ENCODE measurements around the gene ST3GAL3. TPM values are rescaled to one million over a fixed set of nuclear protein-coding genes. Genes with fewer than 3 reads are reported as not detected.
A peak's percentile ranks its signal among the peaks of the same experiment; 100 is the strongest.

The ST3GAL3 gene
- total RNA-seq, 1 donor from 2014 or later: 15.2 TPM

DNA sequence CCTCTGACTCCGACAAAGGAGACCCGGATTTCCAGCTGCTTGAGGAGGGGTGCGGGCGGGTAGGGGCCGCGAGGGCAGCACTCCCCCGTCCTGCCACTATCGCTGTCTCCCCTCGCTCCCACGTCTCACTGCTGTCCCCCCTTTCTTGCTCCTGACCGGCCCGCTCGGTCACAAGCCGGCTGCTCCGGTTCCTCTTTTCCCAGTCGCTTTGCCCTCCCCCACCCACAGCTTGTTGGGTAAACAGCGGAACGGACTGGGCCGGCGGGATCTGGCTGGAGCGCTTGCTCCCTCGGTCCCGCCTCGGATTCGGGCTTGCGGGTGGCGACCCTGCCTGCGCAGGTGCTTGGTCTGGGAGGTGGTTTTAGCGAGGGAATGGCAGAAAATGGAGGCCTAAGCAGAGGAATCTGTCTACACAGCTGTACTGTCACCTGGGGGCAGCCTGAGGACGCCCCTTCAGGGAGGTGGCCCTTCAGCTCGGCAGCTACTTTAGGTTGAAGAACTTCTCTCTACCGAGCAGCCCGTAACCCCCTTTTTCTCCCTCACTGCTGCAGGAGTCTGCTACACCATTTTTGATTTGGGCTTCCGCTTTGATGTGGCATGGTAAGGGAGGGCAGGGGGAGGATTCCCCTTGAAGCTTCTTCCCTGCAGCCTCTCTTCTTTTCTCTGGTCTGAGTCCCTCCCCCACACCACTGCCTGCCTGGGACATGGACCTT lies 268.1 kb downstream of the ST3GAL3 start:
- Mint-ChIP-seq H3K4me1 (ENCODE audit: low read depth) (peaks cover 54% of the 10 kb centered on the region), H3K36me3 (ENCODE audit: low read depth) (peaks cover 17% of the 10 kb centered on the region), H3K9me3 (ENCODE audit: low read depth) (no peaks in the 10 kb centered on the region)

DNA sequence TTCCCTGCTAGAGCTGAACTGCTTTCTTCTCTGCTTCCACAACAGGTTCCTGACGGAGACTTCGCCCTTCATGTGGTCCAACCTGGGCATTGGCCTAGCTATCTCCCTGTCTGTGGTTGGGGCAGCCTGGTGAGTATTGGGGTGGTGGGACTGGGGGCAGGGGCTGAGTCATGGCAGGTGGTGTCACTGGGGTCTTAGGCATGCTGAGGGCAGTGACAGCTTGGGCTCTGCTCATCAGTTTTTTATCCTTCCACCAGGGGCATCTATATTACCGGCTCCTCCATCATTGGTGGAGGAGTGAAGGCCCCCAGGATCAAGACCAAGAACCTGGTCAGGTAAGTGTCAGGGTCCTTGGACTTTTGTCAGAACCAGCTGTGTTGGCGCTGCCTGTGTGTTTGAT lies 268.7 kb downstream of the ST3GAL3 start:
- peak; percentile 64 for DNase-seq (ENCODE audit: low spot score)
- Mint-ChIP-seq H3K27ac (ENCODE audit: unreplicated experiment) (peak overlapping the region; percentile 80), H3K9me3 (ENCODE audit: low read depth) (no peaks in the 10 kb centered on the region), H3K36me3 (ENCODE audit: low read depth) (peaks cover 20% of the 10 kb centered on the region), H3K4me1 (ENCODE audit: low read depth) (peaks cover 52% of the 10 kb centered on the region), H3K4me3 (ENCODE audit: unreplicated experiment) (peak overlapping the region; percentile 92), H3K27me3 (ENCODE audit: low read depth) (no peaks in the 10 kb centered on the region)
- no peak for TF ChIP-seq CTCF (IDR thresholded peaks at IDR 0.05)

More for the DNA sequence above, 268.1 kb downstream of the ST3GAL3 start:
- Mint-ChIP-seq H3K4me3 (ENCODE audit: unreplicated experiment) (peak overlapping the region; percentile 92), H3K27me3 (ENCODE audit: low read depth) (no peaks in the 10 kb centered on the region), H3K27ac (ENCODE audit: unreplicated experiment) (peak overlapping the region; percentile 80)
- TF ChIP-seq CTCF (IDR thresholded peaks at IDR 0.05): no peak
- peak; percentile 77 for DNase-seq (ENCODE audit: low spot score)

GRCh38 chr1:43976890-43977289 lies 269.6 kb downstream of the ST3GAL3 start:
- no peak for DNase-seq (ENCODE audit: low spot score)
- Mint-ChIP-seq H3K27me3 (ENCODE audit: low read depth) (no peaks in the 10 kb centered on the region), H3K4me3 (ENCODE audit: unreplicated experiment) (peak overlapping the region; percentile 39), H3K9me3 (ENCODE audit: low read depth) (no peaks in the 10 kb centered on the region), H3K36me3 (ENCODE audit: low read depth) (peaks cover 20% of the 10 kb centered on the region), H3K27ac (ENCODE audit: unreplicated experiment) (peak overlapping the region; percentile 27), H3K4me1 (ENCODE audit: low read depth) (peaks cover 52% of the 10 kb centered on the region)
- no peak for TF ChIP-seq CTCF (IDR thresholded peaks at IDR 0.05)

DNA sequence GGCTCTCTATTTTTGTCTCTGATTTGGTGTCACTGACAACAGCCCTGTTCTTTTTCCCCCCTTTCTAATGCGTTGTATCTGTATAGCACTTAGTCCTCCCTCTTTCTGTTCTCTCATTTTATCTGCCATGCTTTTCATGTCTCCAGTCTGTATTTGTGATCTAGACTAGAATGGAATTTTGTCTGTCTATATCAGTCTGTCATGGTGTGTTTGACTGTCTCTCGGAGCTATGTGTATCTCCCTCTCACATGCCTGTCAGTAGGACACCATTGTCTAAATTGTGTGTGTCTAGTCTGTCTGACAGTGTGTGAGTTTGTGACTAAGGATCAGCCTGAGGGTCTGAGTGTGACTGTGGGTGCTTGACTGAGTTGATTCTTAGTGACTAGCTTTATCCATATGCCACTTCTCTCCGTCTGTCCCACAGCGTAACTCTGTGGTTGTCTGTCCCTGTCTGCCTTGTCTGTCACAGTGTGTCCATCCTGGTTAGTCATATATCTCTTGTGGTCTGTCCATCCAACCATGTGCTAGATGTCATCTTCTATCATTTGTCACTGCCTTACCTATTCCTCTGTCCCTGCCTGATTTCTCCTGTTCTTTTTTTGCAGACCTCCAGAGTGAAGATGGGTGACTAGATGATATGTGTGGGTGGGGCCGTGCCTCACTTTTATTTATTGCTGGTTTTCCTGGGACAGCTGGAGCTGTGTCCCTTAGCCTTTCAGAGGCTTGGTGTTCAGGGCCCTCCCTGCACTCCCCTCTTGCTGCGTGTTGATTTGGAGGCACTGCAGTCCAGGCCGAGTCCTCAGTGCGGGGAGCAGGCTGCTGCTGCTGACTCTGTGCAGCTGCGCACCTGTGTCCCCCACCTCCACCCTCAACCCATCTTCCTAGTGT lies 270.3 kb downstream of the ST3GAL3 start:
- Mint-ChIP-seq H3K4me1 (ENCODE audit: low read depth) (peaks cover 55% of the 10 kb centered on the region), H3K9me3 (ENCODE audit: low read depth) (no peaks in the 10 kb centered on the region)

More for the DNA sequence above, 270.3 kb downstream of the ST3GAL3 start:
- DNase-seq (ENCODE audit: low spot score): no peak
- no peak for TF ChIP-seq CTCF (IDR thresholded peaks at IDR 0.05)
- H3K27me3 Mint-ChIP-seq (ENCODE audit: low read depth): no peaks in the 10 kb centered on the region
- peak overlapping the region; percentile 80 for H3K27ac Mint-ChIP-seq (ENCODE audit: unreplicated experiment)
- H3K4me3 Mint-ChIP-seq (ENCODE audit: unreplicated experiment): peak overlapping the region; percentile 39
- H3K36me3 Mint-ChIP-seq (ENCODE audit: low read depth): peaks cover 24% of the 10 kb centered on the region
